Middle frontal gyrus (tissue), 1 donor: ENCODE results near the gene NEMP2.
"Not testable (repeated sequence)": the region's sequence is repeated elsewhere in the genome, so short reads cannot be mapped to it uniquely, and the experiment has no call there.

Experiments
- DNase-seq: peaks from one replicate; pipeline ENCODE4 v3.0.0-alpha.2; 2015; ENCODE audit warnings: low spot score; ENCODE audit errors: extremely low spot score

Gene NEMP2

GRCh38 chr2:190493095-190493494 lies 41.4 kb downstream of the NEMP2 start:
- DNase-seq: no peak

GRCh38 chr2:190490502-190490901 lies 44.0 kb downstream of the NEMP2 start:
- no peak for DNase-seq

GRCh38 chr2:190489475-190489874 lies 45.0 kb downstream of the NEMP2 start:
- DNase-seq: no peak

GRCh38 chr2:190488516-190489233 lies 45.8 kb downstream of the NEMP2 start:
- no peak for DNase-seq

GRCh38 chr2:190486037-190486623 lies 48.4 kb downstream of the NEMP2 start:
- DNase-seq: no peak

GRCh38 chr2:190482451-190482850 lies 52.1 kb downstream of the NEMP2 start:
- no peak for DNase-seq

- no peak for DNase-seq
These were observed 53.2 kb downstream of the NEMP2 start for GRCh38 chr2:190481339-190481738.

- no peak for DNase-seq
These were observed 55.8 kb downstream of the NEMP2 start for GRCh38 chr2:190478572-190479195.

GRCh38 chr2:190477661-190478454 lies 56.7 kb downstream of the NEMP2 start:
- peak; percentile 59 for DNase-seq

GRCh38 chr2:190470256-190470826 lies 64.2 kb downstream of the NEMP2 start:
- DNase-seq: no peak

GRCh38 chr2:190469771-190470170 lies 64.8 kb downstream of the NEMP2 start:
- no peak for DNase-seq

- peak; percentile 49 for DNase-seq
These were observed 65.5 kb downstream of the NEMP2 start for GRCh38 chr2:190468814-190469569.

GRCh38 chr2:190468354-190468753 lies 66.2 kb downstream of the NEMP2 start:
- DNase-seq: not testable (repeated sequence)

- peak; percentile 29 for DNase-seq
These were observed 66.9 kb downstream of the NEMP2 start for GRCh38 chr2:190467575-190468083.

- DNase-seq: no peak
These were observed 67.6 kb downstream of the NEMP2 start for GRCh38 chr2:190466819-190467446.

GRCh38 chr2:190465060-190465459 lies 69.5 kb downstream of the NEMP2 start:
- no peak for DNase-seq

GRCh38 chr2:190462611-190463010 lies 71.9 kb downstream of the NEMP2 start:
- no peak for DNase-seq

- no peak for DNase-seq
These were observed 72.3 kb downstream of the NEMP2 start for GRCh38 chr2:190462181-190462580.

GRCh38 chr2:190460487-190460886 lies 74.0 kb downstream of the NEMP2 start:
- no peak for DNase-seq

GRCh38 chr2:190459881-190460280 lies 74.6 kb downstream of the NEMP2 start:
- DNase-seq: no peak
